GM19468 (cell line): ENCODE measurements around the gene ASXL3.

Experiments used
- ATAC-seq: cut with Tn5 transposase; IDR thresholded peaks from one replicate; pipeline ENCODE4 v1.9.1; 2021; ENCODE audit warnings: mild to moderate bottlenecking, moderate library complexity, moderate number of reproducible peaks; ENCODE audit not compliant: unreplicated experiment; ENCODE audit errors: extremely low read depth

The ASXL3 gene

GRCh38 chr18:33577685-33578517 lies at the start of gene ASXL3:
ASXL3 (plus strand) TSS chr18:33578219; CDS start chr18:33578632, 413 bp downstream.
- no peak for ATAC-seq

DNA sequence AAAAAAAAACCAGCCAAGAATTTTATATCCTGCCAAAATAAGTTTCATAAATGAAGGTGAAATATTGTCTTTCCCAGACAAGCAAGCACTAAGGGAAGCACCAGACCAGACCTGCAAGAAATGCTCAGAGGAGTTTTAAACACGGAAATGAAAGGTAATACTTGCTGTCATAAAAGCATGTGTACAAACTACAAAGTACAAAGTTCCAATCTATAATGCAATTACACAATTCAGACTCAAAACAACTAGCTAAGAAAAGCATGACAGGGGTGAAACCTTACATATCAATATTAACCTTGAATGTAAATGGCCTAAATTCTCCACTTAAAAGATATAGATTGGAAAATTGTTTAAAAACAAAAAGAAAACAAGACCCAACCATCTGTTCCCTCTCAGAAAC lies 45.0 kb upstream of the ASXL3 start:
- ATAC-seq = no peak

DNA sequence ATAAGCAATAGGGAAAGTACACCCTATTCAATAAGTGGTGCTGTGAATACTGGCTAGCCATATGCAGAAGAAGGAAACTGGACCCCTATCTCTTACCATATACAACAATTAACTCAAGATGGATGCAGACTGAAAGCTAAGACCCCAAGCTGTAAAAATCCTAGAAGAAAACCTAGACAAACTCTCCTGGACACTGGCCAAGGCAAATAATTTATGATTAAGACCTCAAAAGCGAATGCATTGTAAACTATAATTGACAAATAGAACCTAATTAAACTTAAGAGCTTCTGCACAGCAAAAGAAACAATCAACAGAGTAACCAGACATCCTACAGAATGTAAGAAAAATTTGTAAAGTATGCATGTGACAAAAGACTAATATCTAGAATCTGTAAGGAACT lies 41.1 kb upstream of the ASXL3 start:
- ATAC-seq = no peak

GRCh38 chr18:33538418-33539042 lies 39.5 kb upstream of the ASXL3 start:
- no peak for ATAC-seq

GRCh38 chr18:33540392-33540791 lies 37.6 kb upstream of the ASXL3 start:
- ATAC-seq = no peak

GRCh38 chr18:33541316-33541715 lies 36.7 kb upstream of the ASXL3 start:
- no peak for ATAC-seq

DNA sequence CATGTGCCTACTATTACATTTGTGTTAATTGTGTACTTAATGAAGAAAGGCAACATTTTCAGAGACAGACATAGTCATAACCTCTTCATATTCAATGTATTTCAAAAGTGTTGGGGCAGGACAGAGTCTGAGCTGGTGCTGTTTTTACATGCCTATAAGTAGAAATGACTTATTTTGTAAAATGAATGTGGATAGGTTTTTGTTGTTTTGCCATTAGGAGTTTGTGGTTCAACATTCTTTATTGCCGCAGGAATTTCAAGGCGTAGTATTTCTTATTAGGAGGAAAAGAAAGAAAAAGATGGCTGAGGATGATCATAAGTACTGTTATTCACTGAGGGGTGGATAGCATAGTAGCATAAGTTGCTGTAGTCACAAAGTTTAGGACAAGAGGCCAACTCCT lies 21.2 kb upstream of the ASXL3 start:
- no peak for ATAC-seq

- no peak for ATAC-seq
Measured at GRCh38 chr18:33557706-33558105, 20.3 kb upstream of the ASXL3 start.

GRCh38 chr18:33558529-33558928 lies 19.5 kb upstream of the ASXL3 start:
- no peak for ATAC-seq

- no peak for ATAC-seq
Measured at GRCh38 chr18:33560686-33561370, 17.2 kb upstream of the ASXL3 start.

- ATAC-seq = no peak
Measured at GRCh38 chr18:33562741-33563140, 15.3 kb upstream of the ASXL3 start.

DNA sequence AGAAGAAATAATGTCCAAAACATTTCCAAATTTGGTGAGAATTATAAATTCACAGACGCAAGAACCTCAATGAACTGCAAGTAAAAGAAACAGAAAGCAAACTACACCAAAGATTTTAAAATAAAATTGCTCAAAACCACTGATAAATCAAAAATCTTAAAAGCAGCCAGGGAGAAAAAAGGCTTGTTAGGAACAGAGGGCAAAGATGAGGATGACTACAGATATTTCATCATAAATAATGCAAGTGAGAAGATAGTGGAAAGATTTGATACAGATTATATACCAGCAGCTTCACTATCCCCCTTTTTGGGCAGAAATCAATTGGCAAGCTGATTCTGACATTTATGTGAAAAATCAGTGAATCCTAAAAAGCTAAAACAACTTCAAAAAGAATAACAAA lies 10.3 kb upstream of the ASXL3 start:
- no peak for ATAC-seq

GRCh38 chr18:33571998-33572787 lies 5.8 kb upstream of the ASXL3 start:
- no peak for ATAC-seq

DNA sequence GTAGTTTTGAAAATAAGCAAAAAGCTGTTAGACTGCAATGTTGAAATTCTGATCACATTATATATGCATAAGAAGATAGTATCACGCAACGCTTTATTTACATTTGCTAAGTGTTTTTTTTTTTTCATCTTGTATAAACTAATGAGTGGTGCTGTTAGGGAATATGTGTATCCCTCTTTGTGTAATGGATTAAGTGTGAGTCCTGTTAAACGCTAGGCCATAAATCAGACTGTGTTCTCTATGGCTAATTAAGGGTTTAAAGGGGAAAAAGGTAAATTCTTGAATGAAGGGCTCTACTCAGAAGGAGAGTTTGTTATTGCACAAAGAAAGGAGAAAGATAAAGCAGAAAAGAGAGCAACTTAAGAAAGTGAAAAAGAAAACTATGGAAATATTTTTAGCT lies 4.8 kb upstream of the ASXL3 start:
- ATAC-seq = no peak

DNA sequence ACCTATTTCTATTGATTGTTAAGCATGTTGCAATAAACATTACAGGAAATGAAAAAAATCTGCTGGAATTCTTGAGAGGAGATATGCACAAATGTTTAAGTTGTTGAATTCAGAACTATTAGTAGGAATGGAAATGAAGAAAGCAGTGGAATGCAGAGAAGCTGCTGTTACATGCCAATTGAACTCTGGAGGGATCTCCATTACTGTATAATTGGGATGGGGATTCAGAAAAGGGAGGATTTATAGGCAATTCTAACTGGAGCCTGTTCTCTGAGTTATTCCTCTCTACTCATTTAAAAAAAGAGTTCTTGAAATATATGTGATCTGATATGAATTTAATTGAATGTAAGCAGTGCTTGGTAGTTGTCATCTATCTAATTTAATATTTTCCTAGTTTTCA lies 2.6 kb upstream of the ASXL3 start:
- ATAC-seq = no peak

DNA sequence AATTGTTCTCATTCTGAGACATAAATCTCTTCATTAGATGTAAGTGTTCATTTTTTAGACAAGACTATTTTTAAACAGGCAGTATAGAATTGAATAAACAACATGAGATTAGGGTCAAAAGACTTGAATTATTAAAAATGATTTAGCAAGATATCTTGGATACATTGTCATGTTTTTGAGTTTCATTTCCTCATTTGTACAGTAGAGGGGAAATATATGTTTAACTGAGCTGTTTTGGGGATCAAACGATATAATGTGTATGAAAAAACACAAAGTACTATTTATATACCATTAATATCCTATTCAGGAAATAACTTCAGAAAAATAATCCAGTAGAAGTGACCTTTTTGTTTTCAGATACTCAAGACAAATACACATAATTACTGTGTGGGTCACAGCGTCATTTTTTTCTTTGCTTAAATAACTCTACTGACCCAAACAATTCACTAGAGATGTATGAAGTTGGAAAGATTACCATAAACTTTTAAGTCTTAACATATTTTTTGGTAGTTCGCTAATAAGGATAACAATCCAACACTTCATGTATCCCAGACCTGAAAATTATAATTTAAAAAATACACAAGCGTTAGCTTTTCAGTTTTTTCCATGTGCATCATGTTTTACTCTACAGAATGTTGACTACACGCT lies 896 bp upstream of the ASXL3 start:
- no peak for ATAC-seq

- no peak for ATAC-seq
Measured at GRCh38 chr18:33578518-33579348, 714 bp downstream of the ASXL3 start.

GRCh38 chr18:33579349-33580215 lies 1.6 kb downstream of the ASXL3 start:
- ATAC-seq = no peak
